Jurkat, Clone E6-1 (cell line): Measurements from ENCODE around the gene JUN.

Experiments used
- DNase-seq: peaks from one replicate; pipeline ENCODE4 v3.0.0-alpha.2; 2011; ENCODE audit warnings: low read depth, low spot score
- H3K4me3 ChIP-seq: 2 replicates; pipeline ENCODE4 v1.5.1; 2011; ENCODE audit warnings: mild to moderate bottlenecking, low read length, control low read depth, moderate library complexity

Gene JUN

GRCh38 chr1:58768191-58768731 is 15.6 kb downstream of the JUN start:
- H3K4me3 ChIP-seq = no peak overlapping the region
- DNase-seq = no peak

- no peak overlapping the region for H3K4me3 ChIP-seq
- DNase-seq = no peak
These were observed 16.7 kb downstream of the JUN start for GRCh38 chr1:58767143-58767542.

- no peak overlapping the region for H3K4me3 ChIP-seq
- DNase-seq = no peak
These were observed 18.4 kb downstream of the JUN start for GRCh38 chr1:58765441-58765840.

- H3K4me3 ChIP-seq = no peak overlapping the region
- DNase-seq = no peak
These were observed 18.8 kb downstream of the JUN start for GRCh38 chr1:58765006-58765405.

- no peak for DNase-seq
- no peak overlapping the region for H3K4me3 ChIP-seq
These were observed 19.4 kb downstream of the JUN start for GRCh38 chr1:58764294-58764978.

DNA sequence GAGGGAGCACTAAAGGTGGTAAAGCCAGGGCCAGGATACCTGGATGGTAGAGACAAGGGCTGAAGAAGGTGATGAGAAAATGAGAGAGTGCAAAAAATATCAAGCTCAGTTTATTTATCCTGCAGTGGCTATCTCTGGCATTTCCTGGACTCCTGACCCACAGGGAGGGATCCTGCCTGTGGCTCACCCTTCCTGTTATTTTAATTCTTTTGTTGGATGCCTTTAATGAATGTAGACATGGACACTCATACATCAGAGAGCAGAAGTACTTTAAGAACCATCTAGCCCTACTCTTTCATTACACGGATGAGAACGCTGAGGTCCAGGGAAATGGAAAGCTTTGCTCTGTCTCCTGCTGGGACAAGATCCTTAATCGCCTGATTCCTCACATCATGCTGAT is 20.6 kb downstream of the JUN start:
- DNase-seq = no peak
- no peak overlapping the region for H3K4me3 ChIP-seq

- DNase-seq = no peak
- H3K4me3 ChIP-seq = no peak overlapping the region
These were observed 21.0 kb downstream of the JUN start for GRCh38 chr1:58762806-58763205.

GRCh38 chr1:58755468-58755872 is 28.4 kb downstream of the JUN start:
- peak overlapping the region; percentile 18 for H3K4me3 ChIP-seq
- DNase-seq = peak; percentile 73

DNA sequence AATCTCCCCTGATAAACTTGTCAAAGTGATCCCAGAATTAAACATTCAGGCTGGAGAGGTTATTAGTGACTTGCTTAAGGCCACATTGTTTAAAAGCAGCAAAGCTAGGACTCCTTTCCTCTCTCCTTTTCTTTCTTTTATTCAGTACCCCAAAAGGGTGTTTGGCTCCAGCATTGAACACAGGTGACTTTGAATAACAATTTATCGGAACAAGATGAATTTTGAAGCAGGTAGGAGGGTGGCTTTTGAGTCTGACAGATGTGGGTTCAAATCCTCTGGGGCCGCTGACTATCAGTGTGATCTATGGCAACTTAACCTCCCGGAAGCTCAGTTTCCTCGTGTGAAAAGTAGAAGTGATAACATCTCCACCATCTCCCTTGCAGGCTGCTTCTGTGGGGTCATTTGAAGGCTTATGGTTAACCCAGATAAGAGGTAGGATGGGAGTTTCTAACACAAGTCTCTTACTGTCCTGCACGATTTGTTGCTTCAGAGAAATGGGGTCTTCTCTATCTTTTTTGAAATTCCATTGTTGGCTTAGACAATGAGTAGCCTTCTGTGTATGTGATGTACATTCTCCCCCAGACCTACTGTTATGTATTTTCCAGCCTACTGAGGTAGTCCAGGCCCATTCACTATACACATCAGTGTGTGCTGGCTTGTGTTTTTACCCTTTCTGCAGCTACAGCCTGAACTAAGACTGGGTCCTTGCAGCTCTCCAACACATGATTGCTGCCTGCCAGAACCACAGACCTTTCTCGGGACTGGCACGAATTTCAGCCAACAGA is 29.0 kb downstream of the JUN start:
- DNase-seq = peak; percentile 92
- H3K4me3 ChIP-seq = peak overlapping the region; percentile 18

GRCh38 chr1:58754073-58754613 is 29.7 kb downstream of the JUN start:
- H3K4me3 ChIP-seq = no peak overlapping the region

GRCh38 chr1:58753431-58753866 is 30.4 kb downstream of the JUN start:
- DNase-seq = no peak
- H3K4me3 ChIP-seq = no peak overlapping the region

More at GRCh38 chr1:58754073-58754613, 29.7 kb downstream of the JUN start:
- DNase-seq = no peak

GRCh38 chr1:58749646-58750045 is 34.2 kb downstream of the JUN start:
- no peak overlapping the region for H3K4me3 ChIP-seq
- DNase-seq = no peak

DNA sequence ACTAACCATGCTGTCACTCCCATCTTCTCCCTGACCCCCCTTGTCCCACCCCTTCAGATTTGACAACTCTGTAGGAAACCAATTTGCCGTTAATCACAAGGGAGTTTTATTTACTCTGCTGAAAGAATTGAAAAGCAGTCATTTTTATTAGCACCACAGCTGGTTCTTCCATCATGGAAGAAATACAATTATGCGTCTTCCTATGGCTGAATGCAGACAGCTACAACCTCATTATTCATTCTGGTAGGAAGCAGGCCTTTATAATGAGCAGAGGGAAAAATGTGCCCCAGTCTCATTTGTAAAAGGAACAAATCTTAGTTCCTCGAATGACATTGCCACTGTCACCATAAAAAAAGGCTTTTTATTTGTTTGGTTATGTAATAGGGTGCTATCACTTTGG is 35.2 kb downstream of the JUN start:
- no peak overlapping the region for H3K4me3 ChIP-seq
- no peak for DNase-seq

DNA sequence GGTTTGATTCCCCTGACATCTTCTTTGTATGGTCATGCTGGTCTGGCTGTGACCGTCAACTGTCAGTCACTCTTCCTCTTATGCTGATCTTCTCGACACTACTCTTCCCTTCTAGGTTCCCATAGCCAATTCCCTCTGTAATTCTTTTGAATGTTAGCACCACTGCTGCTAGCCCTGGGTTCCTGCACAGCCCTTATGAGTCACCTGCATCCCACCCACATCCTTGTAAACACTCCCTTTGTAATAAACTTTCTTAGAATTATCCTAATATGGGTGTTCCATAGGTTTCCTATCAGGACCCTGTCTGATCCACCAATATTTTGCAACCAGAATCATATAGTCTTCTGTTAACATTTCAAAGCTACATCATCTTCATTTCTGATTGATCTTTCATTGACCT is 37.1 kb downstream of the JUN start:
- no peak for DNase-seq
- no peak overlapping the region for H3K4me3 ChIP-seq

DNA sequence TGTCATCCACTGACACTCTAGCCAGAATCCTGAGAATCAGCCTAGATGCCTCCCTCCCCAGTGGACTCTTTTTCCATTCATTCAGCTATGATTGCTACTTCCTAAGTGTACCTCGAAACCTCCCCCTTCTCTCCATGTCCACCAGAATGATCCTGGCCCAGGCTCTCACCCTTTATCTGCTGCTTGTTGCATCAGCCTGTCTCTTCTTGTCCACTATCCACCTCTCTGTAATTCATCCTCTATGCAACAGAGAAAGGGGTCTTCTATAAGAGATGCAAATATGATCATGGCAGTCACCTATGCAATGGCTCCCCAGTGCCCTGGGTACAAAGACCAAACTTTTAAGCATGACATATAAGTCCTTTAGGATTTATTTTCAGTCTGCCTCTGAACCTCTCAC is 37.7 kb downstream of the JUN start:
- H3K4me3 ChIP-seq = no peak overlapping the region
- DNase-seq = no peak

GRCh38 chr1:58745666-58746065 is 38.2 kb downstream of the JUN start:
- no peak for DNase-seq
- H3K4me3 ChIP-seq = no peak overlapping the region

DNA sequence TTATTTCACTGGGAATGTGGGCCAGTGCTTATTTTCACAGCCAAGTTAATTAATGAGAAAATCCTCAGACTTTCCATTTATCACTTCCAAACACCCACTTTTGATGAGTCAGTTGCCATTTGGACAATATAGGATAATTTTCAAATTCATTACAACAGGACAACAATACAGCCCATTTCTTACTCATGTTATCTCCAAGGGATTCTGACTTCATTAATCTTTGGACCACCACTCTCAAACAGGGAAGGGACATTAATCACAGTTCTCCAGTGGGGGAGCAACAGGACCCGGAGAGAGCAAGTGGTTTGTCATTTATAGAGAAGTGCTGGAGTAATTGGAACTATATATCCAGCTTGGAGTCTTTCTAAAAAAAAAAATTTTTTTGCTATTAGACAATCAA is 38.7 kb downstream of the JUN start:
- no peak overlapping the region for H3K4me3 ChIP-seq
- no peak for DNase-seq

DNA sequence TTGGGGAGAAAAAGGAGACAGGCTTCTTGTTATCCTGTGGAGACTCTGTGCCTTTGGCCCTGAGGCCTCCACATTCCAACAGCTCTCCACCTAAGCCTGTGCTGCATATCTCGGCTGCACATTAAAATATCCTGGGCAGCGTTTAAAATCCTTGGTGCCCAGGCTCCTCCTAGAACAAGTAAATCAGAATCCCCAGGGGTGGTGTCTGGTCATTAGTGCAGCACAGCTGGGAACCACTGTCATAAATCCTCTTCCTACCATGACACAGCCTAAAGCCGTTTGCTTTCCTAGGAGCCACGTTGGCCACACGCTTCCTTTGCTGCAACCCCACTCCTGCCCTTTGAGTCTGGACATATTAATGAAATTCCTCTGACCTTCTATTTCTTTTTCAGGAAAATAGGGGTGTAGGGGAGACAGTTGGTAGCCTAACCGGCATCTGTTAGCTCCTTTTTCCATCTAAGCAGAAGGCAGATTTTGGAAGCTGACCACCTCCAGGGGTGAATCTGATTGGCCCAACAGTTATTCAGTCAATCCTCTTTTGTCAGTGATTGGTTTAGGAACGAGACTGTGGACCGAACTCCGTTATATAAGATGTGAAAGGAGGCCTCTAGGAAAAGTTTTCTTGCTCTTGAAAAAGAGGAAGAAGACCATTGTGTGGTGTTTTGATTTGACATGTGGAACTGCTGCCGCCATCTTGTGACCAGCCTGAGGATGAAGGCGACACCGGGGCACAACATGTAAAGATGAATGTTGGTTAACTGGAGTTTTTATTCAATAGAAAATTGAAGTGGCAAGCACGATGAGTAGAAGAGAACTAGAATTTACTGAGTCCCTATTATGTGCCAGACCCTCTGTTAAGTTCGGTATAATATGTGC is 41.9 kb downstream of the JUN start:
- DNase-seq = no peak

DNA sequence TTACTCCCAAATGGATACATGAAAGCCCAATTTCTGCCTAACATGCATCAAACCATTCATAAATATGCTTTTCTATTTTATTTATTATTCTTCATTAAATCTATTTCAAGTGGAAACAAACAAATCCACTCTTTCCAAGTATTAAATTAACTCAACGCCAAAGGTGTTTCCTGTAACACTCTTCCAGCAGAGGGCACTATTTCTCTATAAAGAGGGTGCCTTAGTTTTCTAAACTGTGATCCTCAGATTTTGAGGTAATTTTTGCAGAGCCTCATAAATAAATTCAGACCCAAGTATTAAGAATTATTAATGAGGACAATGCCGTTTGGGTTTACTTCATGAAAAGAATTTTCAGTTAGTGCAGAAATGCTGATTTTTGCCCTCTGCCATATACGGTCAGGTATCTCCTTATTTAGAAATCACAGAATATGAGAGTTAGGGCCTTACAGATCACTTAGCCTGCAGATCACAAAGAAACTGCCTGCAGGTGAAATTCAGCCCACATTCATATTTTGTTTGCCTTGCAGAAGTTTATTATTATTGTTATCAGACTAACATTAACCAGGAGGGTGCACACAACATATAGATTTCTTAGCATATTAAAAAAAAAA is 43.9 kb downstream of the JUN start:
- no peak overlapping the region for H3K4me3 ChIP-seq
- peak; percentile 58 for DNase-seq

More for the DNA sequence above, 41.9 kb downstream of the JUN start:
- no peak overlapping the region for H3K4me3 ChIP-seq
